HFFc6 (cell line): Measurements from ENCODE around the gene CLASRP. TPM values are rescaled to one million over a fixed set of nuclear protein-coding genes. Genes with fewer than 3 reads are reported as not detected.

Experiments used
- DNase-seq: peaks from one replicate; pipeline ENCODE4 v3.0.0-alpha.2; 2018
- H3K27ac Mint-ChIP-seq: 2 replicates; pipeline ENCODE4 v1.8.0; 2020; ENCODE audit warnings: mild to moderate bottlenecking, mixed read lengths
- H3K27me3 Mint-ChIP-seq: 2 replicates; pipeline ENCODE4 v1.8.0; 2021; ENCODE audit warnings: mild to moderate bottlenecking, moderate library complexity, mixed read lengths; ENCODE audit not compliant: insufficient read depth
- H3K36me3 Mint-ChIP-seq: 2 replicates; pipeline ENCODE4 v1.8.0; 2021; ENCODE audit warnings: low read depth, mixed read lengths
- H3K4me1 Mint-ChIP-seq: 2 replicates; pipeline ENCODE4 v1.8.0; 2020; ENCODE audit warnings: low read depth, mixed read lengths
- H3K4me3 Mint-ChIP-seq: 2 replicates; pipeline ENCODE4 v1.8.0; 2020; ENCODE audit warnings: mild to moderate bottlenecking, moderate library complexity, mixed read lengths
- H3K9me3 Mint-ChIP-seq: 2 replicates; pipeline ENCODE4 v1.8.0; 2020; ENCODE audit warnings: mild to moderate bottlenecking, mixed read lengths
- CTCF ChIP-seq: fragments of 200-600 bp; sonication (generic); IDR thresholded peaks from 2 replicates; pipeline ENCODE4 v1.5.0; 2021; ENCODE audit warnings: antibody characterized with exemption, mild to moderate bottlenecking
- total RNA-seq, 6 experiments: library from RNA; stranded (reverse); fragmentation: NEBNext Ultra II Directional; extraction: Animal tissue kit (Norgen Biotek cat#: 25700); gene quantifications; 2 replicates in 1 of 6; 3 replicates in 5 of 6; pipeline ENCODE4 v1.2.3, GENCODE V29; 2021

Gene CLASRP
- total RNA-seq, 6 experiments from 2014 or later: 29.9 to 42.9 (median 37.3) TPM

DNA sequence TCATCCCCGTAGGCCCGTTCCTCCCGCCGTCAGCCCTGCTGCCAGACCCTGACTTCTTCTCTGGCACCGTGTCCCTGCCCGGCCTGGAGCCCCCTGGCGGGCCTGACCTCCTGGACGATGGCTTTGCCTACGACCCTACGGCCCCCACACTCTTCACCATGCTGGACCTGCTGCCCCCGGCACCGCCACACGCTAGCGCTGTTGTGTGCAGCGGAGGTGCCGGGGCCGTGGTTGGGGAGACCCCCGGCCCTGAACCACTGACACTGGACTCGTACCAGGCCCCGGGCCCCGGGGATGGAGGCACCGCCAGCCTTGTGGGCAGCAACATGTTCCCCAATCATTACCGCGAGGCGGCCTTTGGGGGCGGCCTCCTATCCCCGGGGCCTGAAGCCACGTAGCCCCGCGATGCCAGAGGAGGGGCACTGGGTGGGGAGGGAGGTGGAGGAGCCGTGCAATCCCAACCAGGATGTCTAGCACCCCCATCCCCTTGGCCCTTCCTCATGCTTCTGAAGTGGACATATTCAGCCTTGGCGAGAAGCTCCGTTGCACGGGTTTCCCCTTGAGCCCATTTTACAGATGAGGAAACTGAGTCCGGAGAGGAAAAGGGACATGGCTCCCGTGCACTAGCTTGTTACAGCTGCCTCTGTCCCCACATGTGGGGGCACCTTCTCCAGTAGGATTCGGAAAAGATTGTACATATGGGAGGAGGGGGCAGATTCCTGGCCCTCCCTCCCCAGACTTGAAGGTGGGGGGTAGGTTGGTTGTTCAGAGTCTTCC, 1.3 kb upstream of the CLASRP start:
- DNase-seq: no peak
- Mint-ChIP-seq H3K27me3 (no peaks in the 10 kb centered on the region; the same call in none of the 2 replicates), H3K27ac (no peak overlapping the region), H3K36me3 (peaks cover 25% of the 10 kb centered on the region), H3K4me3 (no peak overlapping the region), H3K9me3 (no peaks in the 10 kb centered on the region), H3K4me1 (peaks cover 23% of the 10 kb centered on the region)
- TF ChIP-seq CTCF: no peak

- Mint-ChIP-seq H3K4me3 (peak overlapping the region; percentile 92), H3K36me3 (peaks cover 19% of the 10 kb centered on the region)
- no peak for DNase-seq
These were observed 1.4 kb downstream of the CLASRP start for GRCh38 chr19:45040059-45040771.

GRCh38 chr19:45041125-45041524, 2.3 kb downstream of the CLASRP start:
- no peak overlapping the region for H3K27ac Mint-ChIP-seq
- no peak for DNase-seq
- TF ChIP-seq CTCF: no peak
- peaks cover 23% of the 10 kb centered on the region for H3K4me1 Mint-ChIP-seq
- H3K27me3 Mint-ChIP-seq: no peaks in the 10 kb centered on the region; the same call in 1 of the 2 replicates
- H3K9me3 Mint-ChIP-seq: no peaks in the 10 kb centered on the region
- H3K4me3 Mint-ChIP-seq: peak overlapping the region; percentile 60
- H3K36me3 Mint-ChIP-seq: peaks cover 25% of the 10 kb centered on the region

More at GRCh38 chr19:45040059-45040771, 1.4 kb downstream of the CLASRP start:
- TF ChIP-seq CTCF: no peak
- no peaks in the 10 kb centered on the region for H3K9me3 Mint-ChIP-seq
- H3K27ac Mint-ChIP-seq: no peak overlapping the region
- peaks cover 23% of the 10 kb centered on the region for H3K4me1 Mint-ChIP-seq
- no peaks in the 10 kb centered on the region; the same call in 1 of the 2 replicates for H3K27me3 Mint-ChIP-seq

DNA sequence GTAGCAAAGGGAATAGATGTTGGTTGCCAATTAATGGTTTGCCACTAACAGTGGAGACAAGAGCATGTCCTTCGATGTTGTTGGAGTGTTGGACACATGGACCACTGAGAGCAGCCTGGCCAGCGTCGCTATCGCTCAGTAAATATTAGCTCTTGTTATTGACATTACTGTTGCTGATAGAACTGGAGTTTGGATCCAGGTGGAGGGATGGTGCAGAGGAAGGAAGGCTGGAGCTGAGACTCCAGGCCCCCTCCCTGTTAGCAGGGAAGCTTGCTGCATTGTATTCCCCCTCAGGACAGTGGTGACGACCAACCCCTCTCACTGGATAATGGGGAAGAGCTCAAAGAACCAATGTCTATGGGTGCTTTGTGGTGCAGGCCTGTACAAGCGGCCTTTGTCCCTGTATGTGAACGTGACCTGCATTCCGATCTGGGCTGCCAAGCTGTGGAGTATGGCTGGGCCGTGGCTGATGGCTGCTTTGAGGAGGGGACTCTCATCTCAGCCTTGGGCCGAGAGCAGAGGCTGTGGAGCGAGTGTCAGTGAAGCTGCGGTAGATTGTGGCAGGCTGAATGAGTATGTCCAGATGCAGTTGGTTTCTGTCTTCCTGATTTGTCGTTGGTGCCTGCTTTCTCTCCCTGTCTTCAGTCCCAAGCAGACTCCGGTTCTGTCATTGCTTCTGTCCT, 7.0 kb downstream of the CLASRP start:
- Mint-ChIP-seq H3K36me3 (peaks cover 21% of the 10 kb centered on the region), H3K4me1 (peaks cover 31% of the 10 kb centered on the region), H3K27ac (no peak overlapping the region), H3K4me3 (no peak overlapping the region), H3K27me3 (no peaks in the 10 kb centered on the region; the same call in 1 of the 2 replicates), H3K9me3 (no peaks in the 10 kb centered on the region)
- no peak for DNase-seq
- TF ChIP-seq CTCF: no peak

GRCh38 chr19:45046355-45046754, 7.5 kb downstream of the CLASRP start:
- Mint-ChIP-seq H3K4me3 (no peak overlapping the region), H3K4me1 (peaks cover 33% of the 10 kb centered on the region), H3K27ac (no peak overlapping the region), H3K36me3 (peaks cover 17% of the 10 kb centered on the region), H3K9me3 (no peaks in the 10 kb centered on the region), H3K27me3 (no peaks in the 10 kb centered on the region; the same call in 1 of the 2 replicates)
- DNase-seq: no peak
- no peak for TF ChIP-seq CTCF
